Measurements from ENCODE around the gene SLC35F1. TPM values are rescaled to one million over a fixed set of nuclear protein-coding genes. Genes with fewer than 3 reads are reported as not detected.

The SLC35F1 gene
- total RNA-seq, 4 donors from 2014 or later, result 0.17 to 1.5 (median 1.3) TPM

DNA sequence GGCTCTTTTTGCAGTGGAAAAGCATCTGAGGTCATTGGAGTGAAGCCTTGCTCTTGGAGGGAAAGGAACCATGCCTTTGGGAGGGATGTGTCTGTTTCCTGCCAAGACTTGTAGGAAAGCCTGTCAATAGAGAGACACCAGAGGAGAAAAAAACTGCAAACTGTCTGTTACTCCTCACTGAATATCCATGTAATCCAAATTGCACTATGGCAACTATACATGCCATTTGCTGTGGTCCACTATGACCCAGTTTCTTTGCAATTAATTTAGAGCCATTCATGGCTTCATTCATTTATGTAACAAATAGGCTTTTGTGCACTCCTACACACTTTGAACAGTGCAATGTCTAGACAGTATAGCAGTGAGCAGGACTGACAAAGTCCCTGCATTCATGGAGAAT is 296.5 kb downstream of the SLC35F1 start:
- TF ChIP-seq, protein P1, sequence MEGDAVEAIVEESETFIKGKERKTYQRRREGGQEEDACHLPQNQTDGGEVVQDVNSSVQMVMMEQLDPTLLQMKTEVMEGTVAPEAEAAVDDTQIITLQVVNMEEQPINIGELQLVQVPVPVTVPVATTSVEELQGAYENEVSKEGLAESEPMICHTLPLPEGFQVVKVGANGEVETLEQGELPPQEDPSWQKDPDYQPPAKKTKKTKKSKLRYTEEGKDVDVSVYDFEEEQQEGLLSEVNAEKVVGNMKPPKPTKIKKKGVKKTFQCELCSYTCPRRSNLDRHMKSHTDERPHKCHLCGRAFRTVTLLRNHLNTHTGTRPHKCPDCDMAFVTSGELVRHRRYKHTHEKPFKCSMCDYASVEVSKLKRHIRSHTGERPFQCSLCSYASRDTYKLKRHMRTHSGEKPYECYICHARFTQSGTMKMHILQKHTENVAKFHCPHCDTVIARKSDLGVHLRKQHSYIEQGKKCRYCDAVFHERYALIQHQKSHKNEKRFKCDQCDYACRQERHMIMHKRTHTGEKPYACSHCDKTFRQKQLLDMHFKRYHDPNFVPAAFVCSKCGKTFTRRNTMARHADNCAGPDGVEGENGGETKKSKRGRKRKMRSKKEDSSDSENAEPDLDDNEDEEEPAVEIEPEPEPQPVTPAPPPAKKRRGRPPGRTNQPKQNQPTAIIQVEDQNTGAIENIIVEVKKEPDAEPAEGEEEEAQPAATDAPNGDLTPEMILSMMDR (IDR thresholded peaks at IDR 0.05; ENCODE audit: low read depth), result no peak

DNA sequence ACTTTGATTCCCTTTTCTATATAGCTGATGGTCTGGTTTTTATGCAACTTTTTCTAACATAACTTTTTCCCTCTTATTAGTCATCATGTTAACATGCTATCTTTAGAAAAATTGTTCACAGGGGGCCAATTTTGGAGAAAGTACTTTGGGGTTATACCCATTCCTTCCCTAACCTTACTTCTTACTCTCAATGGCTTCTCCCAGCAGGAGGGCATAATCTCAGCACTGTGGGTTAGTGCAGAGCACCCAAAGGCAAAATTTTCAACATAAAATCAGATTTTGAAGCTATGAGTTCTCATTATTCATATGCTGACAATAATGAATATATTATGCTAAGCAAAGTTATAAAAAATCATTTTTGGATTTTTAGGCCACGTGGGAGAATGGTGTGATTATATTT is 299.2 kb downstream of the SLC35F1 start:
- TF ChIP-seq, protein P1 (IDR thresholded peaks at IDR 0.05; ENCODE audit: low read depth), result no peak

DNA sequence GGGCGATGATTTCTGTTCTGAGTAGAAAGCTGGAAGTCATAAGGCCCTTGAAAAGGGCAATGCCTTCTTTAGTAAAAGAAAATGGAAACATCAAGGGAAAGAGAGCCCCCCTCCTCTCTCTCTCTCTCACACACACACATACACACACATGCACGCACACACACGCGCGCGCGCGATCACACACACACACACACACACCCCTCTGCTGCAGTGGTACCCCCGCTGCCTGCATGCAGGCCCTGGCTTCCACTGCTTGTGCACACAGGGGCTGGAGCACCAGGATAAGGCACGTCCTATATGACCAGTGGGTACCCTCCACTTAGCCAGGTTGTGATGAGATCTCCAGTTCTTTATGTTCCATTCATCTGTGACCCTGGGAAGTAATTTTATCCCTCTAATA is 300.9 kb downstream of the SLC35F1 start:
- TF ChIP-seq, protein P1 (IDR thresholded peaks at IDR 0.05; ENCODE audit: low read depth), result no peak

DNA sequence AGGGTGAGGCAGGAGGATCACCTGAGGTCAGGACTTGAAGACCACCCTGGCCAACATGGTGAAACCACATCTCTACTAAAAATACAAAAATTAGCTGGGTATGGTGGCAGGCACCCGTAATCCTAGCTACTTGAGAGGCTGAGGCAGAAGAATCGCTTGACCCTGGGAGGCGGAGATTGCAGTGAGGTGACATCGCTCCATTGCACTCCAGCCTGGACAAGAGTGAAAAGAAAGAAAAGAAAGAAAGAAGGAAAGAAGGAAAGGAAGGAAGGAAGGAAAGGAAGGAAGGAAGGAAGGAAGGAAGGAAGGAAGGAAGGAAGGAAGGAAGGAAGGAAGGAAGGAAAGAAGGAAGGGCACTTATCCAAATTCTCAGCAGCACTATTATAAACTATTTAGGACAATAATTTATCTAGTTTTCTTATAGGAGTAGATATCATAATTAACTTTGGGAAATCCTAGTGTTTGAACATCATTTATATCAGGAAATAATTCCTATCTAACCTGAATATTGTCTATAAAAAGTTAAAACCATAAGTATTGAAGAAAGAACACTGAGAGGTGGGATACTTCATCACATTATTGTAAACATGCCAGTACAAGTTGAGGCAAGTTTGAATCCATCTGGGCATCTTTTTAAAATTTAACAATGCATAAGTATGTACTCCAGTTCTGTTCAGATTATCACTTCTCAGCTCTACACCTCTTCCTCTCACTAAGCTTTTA is 305.5 kb downstream of the SLC35F1 start:
- TF ChIP-seq, protein P1 (IDR thresholded peaks at IDR 0.05; ENCODE audit: low read depth), result no peak

DNA sequence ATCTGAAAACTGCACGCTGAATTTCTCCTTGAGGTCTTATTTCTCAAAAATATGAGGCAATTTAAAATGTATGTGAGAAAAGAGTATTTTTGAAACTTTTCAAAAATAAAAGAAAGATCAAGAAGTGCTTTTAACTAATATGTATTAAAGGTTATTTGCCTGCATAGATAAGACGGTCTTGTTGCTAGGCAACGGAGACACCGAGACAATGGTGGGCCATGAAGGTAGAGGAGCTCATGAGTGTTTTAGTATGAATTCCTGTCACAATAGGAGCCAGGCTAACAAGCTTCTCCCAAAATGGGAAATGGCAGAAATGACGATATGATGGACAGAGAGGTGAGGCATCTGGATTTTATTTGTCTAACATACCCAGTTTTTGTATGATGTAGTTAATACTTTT is 308.2 kb downstream of the SLC35F1 start:
- TF ChIP-seq, protein P1 (IDR thresholded peaks at IDR 0.05; ENCODE audit: low read depth), result no peak

DNA sequence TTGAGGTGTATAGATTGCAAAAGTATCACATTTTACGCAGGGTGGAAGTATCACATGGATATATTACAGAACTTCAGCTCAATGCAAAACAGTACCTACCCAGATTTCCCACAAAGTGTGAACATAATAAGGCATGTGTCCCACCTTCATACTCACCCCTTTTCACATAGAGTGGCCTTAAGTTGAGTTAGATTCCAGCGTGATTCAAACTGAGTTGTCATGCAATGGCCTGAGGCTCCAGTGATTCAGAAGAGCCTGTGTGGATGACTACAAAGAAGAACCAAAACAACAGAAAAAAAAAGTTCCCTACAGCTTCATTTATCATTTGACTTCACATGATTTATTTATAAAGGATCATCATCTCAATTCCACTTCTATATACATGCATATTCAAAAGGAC is 309.7 kb downstream of the SLC35F1 start:
- TF ChIP-seq, protein P1 (IDR thresholded peaks at IDR 0.05; ENCODE audit: low read depth), result no peak

DNA sequence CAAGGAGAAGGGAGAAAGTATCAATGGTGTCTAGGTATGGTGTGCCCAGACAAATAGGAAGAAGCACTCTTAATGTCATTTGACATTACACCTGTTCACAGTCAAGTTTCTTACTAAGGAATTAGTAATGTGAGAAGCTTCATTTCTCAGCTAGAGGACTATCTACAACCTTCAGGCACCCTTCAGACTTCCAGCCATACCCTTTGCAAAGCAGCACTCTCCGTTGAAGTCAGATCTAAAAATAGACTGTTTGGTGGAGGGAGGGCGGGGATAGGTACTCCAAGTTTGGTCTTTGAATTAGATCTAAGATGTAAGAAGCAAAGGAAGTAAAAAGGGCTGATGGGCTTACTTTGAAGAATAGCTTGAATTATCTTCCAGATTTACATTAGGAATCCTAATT is 311.1 kb downstream of the SLC35F1 start:
- TF ChIP-seq, protein P1 (IDR thresholded peaks at IDR 0.05; ENCODE audit: low read depth), result no peak
